ENCODE results near the gene PLA2G5.

DNA sequence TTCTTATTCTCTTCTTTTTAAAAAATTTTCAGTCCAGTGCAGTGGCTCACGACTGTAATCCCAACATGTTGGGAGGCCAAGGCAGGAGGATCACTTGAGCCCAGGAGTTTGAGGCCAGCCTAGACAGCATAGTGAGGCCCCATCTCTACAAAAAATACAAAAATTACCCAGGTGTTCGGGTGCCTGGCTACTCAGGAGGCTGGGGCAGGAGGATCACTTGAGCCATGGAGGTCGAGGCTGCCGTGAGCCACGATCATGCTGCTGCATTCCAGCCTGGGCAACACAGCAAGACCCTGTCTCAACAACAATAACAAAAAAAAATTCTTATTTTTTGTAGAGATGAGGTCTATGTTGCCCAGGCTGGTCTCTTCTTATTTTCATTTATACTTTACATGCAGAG is 41.5 kb downstream of the PLA2G5 start:
- TF ChIP-seq EZH2 (IDR thresholded peaks at IDR 0.05; ENCODE audit: borderline replicate concordance, low read length): no peak
- TF ChIP-seq, protein P1, sequence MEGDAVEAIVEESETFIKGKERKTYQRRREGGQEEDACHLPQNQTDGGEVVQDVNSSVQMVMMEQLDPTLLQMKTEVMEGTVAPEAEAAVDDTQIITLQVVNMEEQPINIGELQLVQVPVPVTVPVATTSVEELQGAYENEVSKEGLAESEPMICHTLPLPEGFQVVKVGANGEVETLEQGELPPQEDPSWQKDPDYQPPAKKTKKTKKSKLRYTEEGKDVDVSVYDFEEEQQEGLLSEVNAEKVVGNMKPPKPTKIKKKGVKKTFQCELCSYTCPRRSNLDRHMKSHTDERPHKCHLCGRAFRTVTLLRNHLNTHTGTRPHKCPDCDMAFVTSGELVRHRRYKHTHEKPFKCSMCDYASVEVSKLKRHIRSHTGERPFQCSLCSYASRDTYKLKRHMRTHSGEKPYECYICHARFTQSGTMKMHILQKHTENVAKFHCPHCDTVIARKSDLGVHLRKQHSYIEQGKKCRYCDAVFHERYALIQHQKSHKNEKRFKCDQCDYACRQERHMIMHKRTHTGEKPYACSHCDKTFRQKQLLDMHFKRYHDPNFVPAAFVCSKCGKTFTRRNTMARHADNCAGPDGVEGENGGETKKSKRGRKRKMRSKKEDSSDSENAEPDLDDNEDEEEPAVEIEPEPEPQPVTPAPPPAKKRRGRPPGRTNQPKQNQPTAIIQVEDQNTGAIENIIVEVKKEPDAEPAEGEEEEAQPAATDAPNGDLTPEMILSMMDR (IDR thresholded peaks at IDR 0.05; ENCODE audit: low read length): no peak

Measured in OCI-LY1 (cell line).